BE2C (cell line): ENCODE results near the gene AGFG1.

ENCODE experiments used
- DNase-seq: peaks from one replicate; pipeline ENCODE4 v3.0.0-alpha.2; 2020
- H3K27me3 ChIP-seq: fragments of 250-450 bp; sonication (Bioruptor Pico); 2 replicates; pipeline ENCODE4 v1.5.1; 2020; ENCODE audit warnings: mild to moderate bottlenecking
- H3K36me3 ChIP-seq: fragments of 250-450 bp; sonication (Bioruptor Pico); 2 replicates; pipeline ENCODE4 v1.5.1; 2020; ENCODE audit warnings: mild to moderate bottlenecking
- H3K4me1 ChIP-seq: fragments of 250-450 bp; sonication (Bioruptor Pico); 2 replicates; pipeline ENCODE4 v1.5.1; 2020
- H3K4me3 ChIP-seq: 2 replicates; pipeline ENCODE4 v1.5.1; 2011; ENCODE audit warnings: low read depth, low read length
- H3K9me3 ChIP-seq: fragments of 250-450 bp; sonication (Bioruptor Pico); 2 replicates; pipeline ENCODE4 v1.5.1; 2020
- TF ChIP-seq, protein P1 (sequence below): IDR thresholded peaks from 2 replicates; pipeline ENCODE4 v1.5.1; 2012; ENCODE audit warnings: mild to moderate bottlenecking, low read depth, low read length

Gene AGFG1

DNA sequence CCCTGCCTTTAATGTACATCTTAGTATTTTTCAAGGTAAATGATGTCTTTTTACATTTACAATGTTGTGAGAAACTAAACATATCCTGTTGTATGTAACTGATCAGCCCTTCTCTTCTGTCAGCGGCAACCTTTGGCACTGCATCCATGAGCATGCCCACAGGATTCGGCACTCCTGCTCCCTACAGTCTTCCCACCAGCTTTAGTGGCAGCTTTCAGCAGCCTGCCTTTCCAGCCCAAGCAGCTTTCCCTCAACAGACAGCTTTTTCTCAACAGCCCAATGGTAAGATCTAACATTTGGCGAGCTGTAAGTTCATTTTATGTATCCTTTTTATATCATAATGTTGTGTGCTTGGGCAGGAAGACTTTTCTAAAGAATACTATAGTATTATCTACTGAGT is 79.9 kb downstream of the AGFG1 start:
- TF ChIP-seq, protein P1, sequence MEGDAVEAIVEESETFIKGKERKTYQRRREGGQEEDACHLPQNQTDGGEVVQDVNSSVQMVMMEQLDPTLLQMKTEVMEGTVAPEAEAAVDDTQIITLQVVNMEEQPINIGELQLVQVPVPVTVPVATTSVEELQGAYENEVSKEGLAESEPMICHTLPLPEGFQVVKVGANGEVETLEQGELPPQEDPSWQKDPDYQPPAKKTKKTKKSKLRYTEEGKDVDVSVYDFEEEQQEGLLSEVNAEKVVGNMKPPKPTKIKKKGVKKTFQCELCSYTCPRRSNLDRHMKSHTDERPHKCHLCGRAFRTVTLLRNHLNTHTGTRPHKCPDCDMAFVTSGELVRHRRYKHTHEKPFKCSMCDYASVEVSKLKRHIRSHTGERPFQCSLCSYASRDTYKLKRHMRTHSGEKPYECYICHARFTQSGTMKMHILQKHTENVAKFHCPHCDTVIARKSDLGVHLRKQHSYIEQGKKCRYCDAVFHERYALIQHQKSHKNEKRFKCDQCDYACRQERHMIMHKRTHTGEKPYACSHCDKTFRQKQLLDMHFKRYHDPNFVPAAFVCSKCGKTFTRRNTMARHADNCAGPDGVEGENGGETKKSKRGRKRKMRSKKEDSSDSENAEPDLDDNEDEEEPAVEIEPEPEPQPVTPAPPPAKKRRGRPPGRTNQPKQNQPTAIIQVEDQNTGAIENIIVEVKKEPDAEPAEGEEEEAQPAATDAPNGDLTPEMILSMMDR, result no peak
- Histone ChIP-seq H3K36me3 (peaks cover 25% of the 10 kb centered on the region), H3K27me3 (no peaks in the 10 kb centered on the region), H3K4me1 (no peaks in the 10 kb centered on the region), H3K4me3 (no peak overlapping the region), H3K9me3 (no peaks in the 10 kb centered on the region)
- no peak for DNase-seq

DNA sequence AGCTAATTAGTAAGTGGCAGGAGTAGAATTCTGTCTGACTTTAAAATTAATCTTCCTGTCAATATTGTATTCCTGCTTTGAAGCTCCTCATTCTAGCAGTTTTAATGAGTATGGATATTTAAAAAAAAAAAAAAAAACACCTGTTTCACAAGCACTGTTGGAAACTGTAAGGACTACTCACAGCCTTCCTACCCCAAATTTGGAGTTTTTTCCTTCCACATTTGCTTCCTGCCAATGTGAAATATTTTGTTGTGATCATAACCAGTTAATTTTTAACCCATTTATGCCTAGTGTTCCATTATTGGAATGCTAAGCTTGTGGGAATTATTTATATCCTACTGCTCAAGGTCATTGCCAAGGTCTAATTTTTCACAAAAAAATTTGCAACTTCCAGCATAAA is 90.6 kb downstream of the AGFG1 start:
- Histone ChIP-seq H3K4me1 (no peaks in the 10 kb centered on the region), H3K36me3 (no peaks in the 10 kb centered on the region), H3K9me3 (no peaks in the 10 kb centered on the region), H3K27me3 (no peaks in the 10 kb centered on the region), H3K4me3 (no peak overlapping the region)
- TF ChIP-seq, protein P1, result no peak
- DNase-seq, result no peak

DNA sequence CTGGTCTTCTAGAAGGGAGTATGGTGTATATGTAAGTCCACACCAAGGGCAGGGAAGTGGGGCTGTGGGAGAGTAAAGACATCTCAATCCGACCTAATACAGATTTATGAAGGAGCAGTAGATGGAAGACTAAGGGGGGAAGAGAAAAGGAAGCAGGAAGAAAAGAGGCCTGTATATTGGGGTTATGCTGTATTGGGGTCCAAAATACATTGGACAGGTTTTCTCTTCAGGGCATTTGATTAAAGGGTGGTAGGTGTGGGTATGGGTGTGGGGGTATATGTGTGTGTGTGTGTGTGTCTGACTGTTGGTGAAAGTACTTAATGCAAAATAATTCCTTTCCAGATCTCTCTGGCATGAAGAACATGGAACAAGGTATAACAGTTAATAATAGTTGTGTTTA is 93.1 kb downstream of the AGFG1 start:
- H3K4me3 ChIP-seq, result no peak overlapping the region
- H3K36me3 ChIP-seq, result no peaks in the 10 kb centered on the region
- peaks cover under 1% of the 10 kb centered on the region; the same call in 1 of the 2 replicates for H3K27me3 ChIP-seq
- no peak for DNase-seq
- no peaks in the 10 kb centered on the region for H3K9me3 ChIP-seq
- TF ChIP-seq, protein P1, result no peak
- no peaks in the 10 kb centered on the region for H3K4me1 ChIP-seq

DNA sequence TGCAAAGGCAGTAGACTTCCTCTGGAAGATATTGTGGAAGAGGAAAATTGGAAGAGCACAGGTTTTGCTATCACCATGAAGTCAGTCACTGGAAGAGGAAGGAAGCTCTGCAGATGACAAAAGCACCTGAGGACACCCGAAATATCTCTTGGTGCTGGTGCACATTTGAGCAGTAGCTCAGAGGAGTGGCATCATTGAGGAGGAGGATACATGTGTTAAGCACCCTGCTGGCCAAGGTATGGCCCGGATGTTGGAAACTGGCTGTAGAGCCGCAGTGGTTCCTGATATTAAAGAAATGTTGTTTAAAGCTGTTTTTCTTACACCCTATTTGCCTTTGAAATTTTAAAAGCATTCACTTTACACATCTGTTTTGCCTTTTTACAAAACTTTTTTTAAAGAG is 94.1 kb downstream of the AGFG1 start:
- Histone ChIP-seq H3K36me3 (no peaks in the 10 kb centered on the region), H3K27me3 (peaks cover 8% of the 10 kb centered on the region; the same call in 1 of the 2 replicates), H3K4me3 (no peak overlapping the region), H3K9me3 (no peaks in the 10 kb centered on the region), H3K4me1 (no peaks in the 10 kb centered on the region)
- TF ChIP-seq, protein P1, result no peak
- DNase-seq, result no peak

DNA sequence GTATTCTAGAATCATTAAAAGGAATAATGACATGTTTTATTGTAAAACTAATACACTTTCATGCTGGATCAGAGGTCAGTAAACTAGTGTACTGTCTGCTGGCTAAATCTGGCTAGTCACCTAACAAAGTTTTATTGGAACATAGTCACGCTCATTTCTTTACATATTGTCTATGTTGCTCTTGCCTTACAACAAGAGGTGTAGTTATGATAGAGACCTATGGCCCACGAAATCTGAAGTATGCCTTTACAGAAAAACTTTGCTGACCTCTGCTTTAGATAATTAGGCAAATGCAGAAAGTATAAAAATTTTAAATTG is 96.9 kb downstream of the AGFG1 start:
- TF ChIP-seq, protein P1, result no peak
- no peak overlapping the region for H3K4me3 ChIP-seq
- H3K4me1 ChIP-seq, result no peaks in the 10 kb centered on the region
- no peaks in the 10 kb centered on the region for H3K9me3 ChIP-seq
- no peaks in the 10 kb centered on the region for H3K36me3 ChIP-seq
- DNase-seq, result no peak
- H3K27me3 ChIP-seq, result peaks cover 12% of the 10 kb centered on the region; the same call in 1 of the 2 replicates

DNA sequence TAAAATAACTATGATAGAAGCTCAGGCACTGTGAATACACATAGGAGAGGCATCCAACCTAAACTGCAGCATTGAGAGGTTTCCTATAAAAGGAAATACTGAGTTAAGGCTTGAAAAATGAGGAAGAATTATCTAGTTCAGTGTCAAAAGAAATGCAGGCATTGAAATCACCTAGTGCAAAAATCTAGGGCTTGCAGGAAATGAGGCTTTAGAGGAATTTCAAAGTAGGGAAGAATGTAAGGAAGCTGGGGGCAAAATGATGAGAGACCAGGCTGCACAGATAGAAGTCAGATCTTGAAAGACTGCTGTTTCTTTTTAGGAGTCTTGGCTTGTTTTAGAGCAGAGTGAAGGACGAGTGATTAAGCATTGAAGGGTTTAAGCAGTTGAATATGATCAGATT is 98.7 kb downstream of the AGFG1 start:
- TF ChIP-seq, protein P1, result no peak
- Histone ChIP-seq H3K36me3 (no peaks in the 10 kb centered on the region), H3K9me3 (no peaks in the 10 kb centered on the region), H3K4me1 (no peaks in the 10 kb centered on the region), H3K27me3 (peaks cover 12% of the 10 kb centered on the region; the same call in 1 of the 2 replicates), H3K4me3 (no peak overlapping the region)
- no peak for DNase-seq
